SK-N-SH (cell line): ENCODE results near the gene MCCC1. TPM values are rescaled to one million over a fixed set of nuclear protein-coding genes. Genes with fewer than 3 reads are reported as not detected.

ENCODE experiments used
- CTCF ChIA-PET: fragments of 300-600, 350-600 bp; formaldehyde crosslinking; extraction: SDS; loops from one replicate; lab custom pipeline; 2021; lab: Yijun Ruan, JAX
- POLR2A ChIA-PET: fragments of 350-600 bp; sonication (Branson Sonifier 250); formaldehyde crosslinking; extraction: SDS; loops from one replicate; lab custom pipeline; 2020; ENCODE audit warnings: antibody characterized with exemption, inconsistent platforms; lab: Yijun Ruan, JAX
- DNase-seq: peaks from one replicate; pipeline ENCODE4 v3.0.0; 2012
- H2AFZ ChIP-seq: fragments of 200-600 bp; sonication (generic); 2 replicates; pipeline ENCODE4 v1.8.1; 2016; ENCODE audit warnings: antibody characterized with exemption, mild to moderate bottlenecking, low read depth
- H3F3A ChIP-seq: fragments of 200-600 bp; sonication (generic); replicated peaks from 2 replicates; pipeline ENCODE3; 2016; ENCODE audit warnings: antibody characterized with exemption, mild to moderate bottlenecking; ENCODE audit not compliant: insufficient read depth
- H3K27ac ChIP-seq, 2 experiments: fragments of 200-500 bp in 1 of 2; fragments of 200-600 bp in 1 of 2; sonication (Bioruptor generic) in 1 of 2; sonication (generic), shearing (Covaris generic) in 1 of 2; 2 replicates each; pipeline versions ENCODE4 v1.5.1 to v1.6.1; 2014 to 2016; ENCODE audit warnings: low read depth in 2 of 2, inconsistent platforms in 1 of 2, low read length in 1 of 2, mild to moderate bottlenecking in 1 of 2, mixed read lengths in 1 of 2
- H3K27me3 ChIP-seq: fragments of 200-600 bp; sonication (generic), shearing (Covaris generic); 2 replicates; pipeline ENCODE4 v1.6.1; 2016; ENCODE audit warnings: mixed run types; ENCODE audit not compliant: insufficient read depth
- H3K36me3 ChIP-seq, 2 experiments: fragments of 200-500 bp in 1 of 2; fragments of 200-600 bp in 1 of 2; sonication (Bioruptor generic) in 1 of 2; sonication (generic) in 1 of 2; replicated peaks in 1 of 2; 2 replicates each; pipeline versions ENCODE3 to v1.5.1; 2014 to 2016; ENCODE audit warnings: low read length in 1 of 2, mild to moderate bottlenecking in 1 of 2; ENCODE audit not compliant: insufficient read depth in 2 of 2, control insufficient read depth in 1 of 2
- H3K4me1 ChIP-seq, 2 experiments: fragments of 200-500 bp in 1 of 2; fragments of 200-600 bp in 1 of 2; sonication (Bioruptor generic) in 1 of 2; sonication (generic), shearing (Covaris generic) in 1 of 2; 2 replicates each; pipeline versions ENCODE4 v1.5.1 to v1.6.1; 2014 to 2016; ENCODE audit warnings: low read depth in 1 of 2, low read length in 1 of 2, mixed run types in 1 of 2; ENCODE audit not compliant: insufficient read depth in 2 of 2, control insufficient read depth in 1 of 2
- H3K4me2 ChIP-seq: fragments of 200-600 bp; sonication (generic), shearing (Covaris generic); 2 replicates; pipeline ENCODE4 v1.6.1; 2017; ENCODE audit warnings: mixed run types
- H3K4me3 ChIP-seq, 2 experiments: fragments of 200-500 bp in 1 of 2; fragments of 200-600 bp in 1 of 2; sonication (Bioruptor generic) in 1 of 2; sonication (generic), shearing (Covaris generic) in 1 of 2; 2 replicates each; pipeline versions ENCODE4 v1.5.1 to v1.8.1; 2014 to 2016; ENCODE audit warnings: low read depth in 2 of 2, inconsistent platforms in 1 of 2, low read length in 1 of 2, mild to moderate bottlenecking in 1 of 2, mixed read lengths in 1 of 2, moderate library complexity in 1 of 2
- H3K79me2 ChIP-seq: fragments of 200-600 bp; sonication (generic); 2 replicates; pipeline ENCODE4 v1.8.1; 2017; ENCODE audit warnings: mild to moderate bottlenecking; ENCODE audit not compliant: insufficient read depth
- H3K9ac ChIP-seq: fragments of 200-600 bp; sonication (generic); 2 replicates; pipeline ENCODE4 v1.6.1; 2017; ENCODE audit warnings: mixed run types
- H3K9me2 ChIP-seq: fragments of 200-600 bp; sonication (generic); 2 replicates; pipeline ENCODE4 v1.6.1; 2017; ENCODE audit warnings: mixed run types
- H3K9me3 ChIP-seq: fragments of 200-600 bp; sonication (generic); 2 replicates; pipeline ENCODE4 v1.6.1; 2017; ENCODE audit warnings: mixed run types, mild to moderate bottlenecking, moderate library complexity
- H4K20me1 ChIP-seq: fragments of 200-600 bp; sonication (generic); 2 replicates; pipeline ENCODE4 v1.6.1; 2017; ENCODE audit warnings: mild to moderate bottlenecking, mixed run types; ENCODE audit not compliant: insufficient read depth
- CHD2 ChIP-seq: fragments of 150-350 bp; IDR thresholded peaks from 2 replicates; pipeline ENCODE4 v1.6.1; 2018; ENCODE audit warnings: low read length; ENCODE audit not compliant: partially characterized antibody
- EP300 ChIP-seq, 2 experiments: IDR thresholded peaks; 2 replicates each; pipeline versions ENCODE4 v1.4.0 to v1.6.1; 2012; ENCODE audit warnings: borderline replicate concordance in 1 of 2, low read depth in 1 of 2, low read length in 1 of 2
- EZH2phosphoT487 ChIP-seq: fragments of 200-600 bp; sonication (generic); IDR thresholded peaks from 2 replicates; pipeline ENCODE4 v1.6.1; 2017; ENCODE audit warnings: low read depth, mixed run types, mild to moderate bottlenecking, antibody characterized with exemption, moderate library complexity, borderline replicate concordance
- FOSL2 ChIP-seq: IDR thresholded peaks from 2 replicates; pipeline ENCODE4 v1.4.0; 2012; ENCODE audit warnings: low read depth, mild to moderate bottlenecking, moderate library complexity, borderline replicate concordance
- FOXM1 ChIP-seq: IDR thresholded peaks from 2 replicates; pipeline ENCODE4 v1.4.0; 2012; ENCODE audit warnings: low read depth, mild to moderate bottlenecking
- MXI1 ChIP-seq: IDR thresholded peaks from 2 replicates; pipeline ENCODE4 v1.6.1; 2012; ENCODE audit warnings: mild to moderate bottlenecking, low read depth, low read length, improper control_type of control experiment
- NFIC ChIP-seq: IDR thresholded peaks from 2 replicates; pipeline ENCODE4 v1.4.0; 2012; ENCODE audit warnings: borderline replicate concordance
- RAD21 ChIP-seq: IDR thresholded peaks from 2 replicates; pipeline ENCODE4 v1.6.1; 2012; ENCODE audit warnings: mild to moderate bottlenecking, low read length
- RFX5 ChIP-seq: IDR thresholded peaks from 2 replicates; pipeline ENCODE4 v1.6.1; 2012; ENCODE audit warnings: mild to moderate bottlenecking, improper control_type of control experiment, low read length
- RXRA ChIP-seq: IDR thresholded peaks from 2 replicates; pipeline ENCODE4 v1.4.0; 2012; ENCODE audit warnings: low read depth, mild to moderate bottlenecking, borderline replicate concordance
- TAF1 ChIP-seq: IDR thresholded peaks from 2 replicates; pipeline ENCODE4 v1.6.1; 2012; ENCODE audit warnings: low read depth, mild to moderate bottlenecking, low read length, moderate library complexity, borderline replicate concordance
- YY1 ChIP-seq: IDR thresholded peaks from 2 replicates; pipeline ENCODE4 v1.4.0; 2012; ENCODE audit warnings: low read depth, mild to moderate bottlenecking
- WGBS: methylation state at CpG from one replicate; pipeline ENCODE4 v1.1.6; 2017; ENCODE audit warnings: low lambda C conversion rate; 5-methylcytosine and 5-hydroxymethylcytosine counted together
- polyA plus RNA-seq, 3 experiments: library from polyadenylated mRNA; depleted of rRNA; stranded (reverse); fragments of >200 nt; gene quantifications; 2 replicates each; pipeline ENCODE4 v1.2.3, GENCODE V29; 2012
- TF ChIP-seq, protein P1 (sequence below): IDR thresholded peaks from 2 replicates; pipeline ENCODE4 v1.6.1; 2012; ENCODE audit warnings: mild to moderate bottlenecking, low read depth, low read length, moderate library complexity
- TF ChIP-seq, protein P2 (sequence below): IDR thresholded peaks from 2 replicates; pipeline ENCODE4 v1.4.0; 2012; ENCODE audit warnings: low read depth, borderline replicate concordance
- TF ChIP-seq, protein P3 (sequence below): IDR thresholded peaks from 2 replicates; pipeline ENCODE4; 2012

Gene MCCC1
- polyA plus RNA-seq, 1 of the 3 experiments (the other 2 are of a cell fraction): 15.4 TPM

DNA sequence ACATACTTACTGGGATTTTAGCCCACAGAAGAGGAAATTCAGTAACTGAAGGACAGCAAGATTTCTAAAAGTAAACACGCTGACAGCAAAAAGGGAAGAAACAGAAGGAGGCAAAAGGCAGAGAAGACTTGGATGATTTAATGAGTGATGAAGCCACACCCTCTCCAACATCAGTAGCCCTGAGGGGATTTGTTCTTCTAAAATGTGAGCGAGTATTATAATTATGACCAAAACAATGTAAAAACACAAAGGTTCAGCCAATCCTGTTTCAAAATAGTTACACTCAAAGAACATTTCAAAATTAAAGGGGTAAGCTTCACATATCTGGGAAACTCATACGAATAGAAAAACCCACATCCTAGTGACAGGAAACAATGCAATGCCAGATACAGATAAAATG lies 25.0 kb downstream of the MCCC1 start:
- CTCF ChIA-PET: interaction anchor here (0.9 to 1.7 kb wide), 2 partner anchors 12 to 17 kb away, joined by 3 to 7 read pairs; no protein-coding TSS in a partner anchor
- H3K4me3 ChIP-seq: no peak overlapping the region
- no peaks in the 10 kb centered on the region for H4K20me1 ChIP-seq
- WGBS: 90% methylated on average over 3 of the region's 3 CpGs
- H3K36me3 ChIP-seq: peaks cover 16 to 42% of the 10 kb centered on the region in 2 experiments
- TF ChIP-seq MXI1: no peak
- TF ChIP-seq, all 33 proteins: peak for 0
- Histone ChIP-seq H3K27ac (no peak overlapping the region), H3K4me1 (no peaks in the 10 kb centered on the region), H3K9me2 (no peaks in the 10 kb centered on the region), H2AFZ (no peak overlapping the region), H3F3A (no peaks in the 10 kb centered on the region), H3K27me3 (no peaks in the 10 kb centered on the region), H3K9me3 (no peaks in the 10 kb centered on the region; the same call in 1 of the 2 replicates), H3K9ac (no peak overlapping the region), H3K79me2 (no peaks in the 10 kb centered on the region), H3K4me2 (no peak overlapping the region)
- no peak for DNase-seq
- POLR2A ChIA-PET: no interaction called here

- CTCF ChIA-PET: interaction anchor here (1.7 kb wide), 1 partner anchor 12 kb away, joined by 7 read pairs; no protein-coding TSS in a partner anchor
- no peaks in the 10 kb centered on the region for H3F3A ChIP-seq
- POLR2A ChIA-PET: no interaction called here
- no peaks in the 10 kb centered on the region for H3K9me2 ChIP-seq
- 81% methylated on average over 5 of the region's 5 CpGs for WGBS
- H4K20me1 ChIP-seq: no peaks in the 10 kb centered on the region
- H3K9ac ChIP-seq: no peak overlapping the region
- H3K4me3 ChIP-seq: no peak overlapping the region
- H3K27me3 ChIP-seq: no peaks in the 10 kb centered on the region
- H3K79me2 ChIP-seq: no peaks in the 10 kb centered on the region
- no peak for DNase-seq
- H3K36me3 ChIP-seq: peaks cover 20 to 43% of the 10 kb centered on the region in 2 experiments
- H3K27ac ChIP-seq: no peak overlapping the region
- H3K4me2 ChIP-seq: no peak overlapping the region
- H2AFZ ChIP-seq: no peak overlapping the region
- no peaks in the 10 kb centered on the region for H3K4me1 ChIP-seq
- no peak for TF ChIP-seq FOXM1
- no peak for TF ChIP-seq EP300 (IDR thresholded peaks at IDR 0.05; ENCODE audit: borderline replicate concordance in 1 of 2, low read depth in 1 of 2, low read length in 1 of 2)
- no peak for TF ChIP-seq MXI1
- no peak for TF ChIP-seq NFIC
- TF ChIP-seq RAD21: no peak
- no peak for TF ChIP-seq RFX5
- TF ChIP-seq, all 33 proteins: peak for 0
- no peaks in the 10 kb centered on the region; the same call in 1 of the 2 replicates for H3K9me3 ChIP-seq
Observed at GRCh38 chr3:183073839-183074238, 25.5 kb downstream of the MCCC1 start.

GRCh38 chr3:183070892-183071291 lies 28.4 kb downstream of the MCCC1 start:
- H3F3A ChIP-seq: no peaks in the 10 kb centered on the region
- no peaks in the 10 kb centered on the region for H3K79me2 ChIP-seq
- no peaks in the 10 kb centered on the region for H3K9me2 ChIP-seq
- no peaks in the 10 kb centered on the region for H3K27me3 ChIP-seq
- 92% methylated on average over 6 of the region's 6 CpGs for WGBS
- H3K9ac ChIP-seq: no peak overlapping the region
- no peak overlapping the region for H3K4me2 ChIP-seq
- DNase-seq: no peak
- H2AFZ ChIP-seq: no peak overlapping the region
- no peak overlapping the region for H3K4me3 ChIP-seq
- ChIA-PET CTCF (no interaction called here), POLR2A (no interaction called here)
- no peaks in the 10 kb centered on the region for H3K9me3 ChIP-seq
- no peaks in the 10 kb centered on the region for H3K4me1 ChIP-seq
- H4K20me1 ChIP-seq: no peaks in the 10 kb centered on the region
- no peak overlapping the region for H3K27ac ChIP-seq
- H3K36me3 ChIP-seq: peaks cover 36 to 46% of the 10 kb centered on the region in 2 experiments
- TF ChIP-seq, protein P1, sequence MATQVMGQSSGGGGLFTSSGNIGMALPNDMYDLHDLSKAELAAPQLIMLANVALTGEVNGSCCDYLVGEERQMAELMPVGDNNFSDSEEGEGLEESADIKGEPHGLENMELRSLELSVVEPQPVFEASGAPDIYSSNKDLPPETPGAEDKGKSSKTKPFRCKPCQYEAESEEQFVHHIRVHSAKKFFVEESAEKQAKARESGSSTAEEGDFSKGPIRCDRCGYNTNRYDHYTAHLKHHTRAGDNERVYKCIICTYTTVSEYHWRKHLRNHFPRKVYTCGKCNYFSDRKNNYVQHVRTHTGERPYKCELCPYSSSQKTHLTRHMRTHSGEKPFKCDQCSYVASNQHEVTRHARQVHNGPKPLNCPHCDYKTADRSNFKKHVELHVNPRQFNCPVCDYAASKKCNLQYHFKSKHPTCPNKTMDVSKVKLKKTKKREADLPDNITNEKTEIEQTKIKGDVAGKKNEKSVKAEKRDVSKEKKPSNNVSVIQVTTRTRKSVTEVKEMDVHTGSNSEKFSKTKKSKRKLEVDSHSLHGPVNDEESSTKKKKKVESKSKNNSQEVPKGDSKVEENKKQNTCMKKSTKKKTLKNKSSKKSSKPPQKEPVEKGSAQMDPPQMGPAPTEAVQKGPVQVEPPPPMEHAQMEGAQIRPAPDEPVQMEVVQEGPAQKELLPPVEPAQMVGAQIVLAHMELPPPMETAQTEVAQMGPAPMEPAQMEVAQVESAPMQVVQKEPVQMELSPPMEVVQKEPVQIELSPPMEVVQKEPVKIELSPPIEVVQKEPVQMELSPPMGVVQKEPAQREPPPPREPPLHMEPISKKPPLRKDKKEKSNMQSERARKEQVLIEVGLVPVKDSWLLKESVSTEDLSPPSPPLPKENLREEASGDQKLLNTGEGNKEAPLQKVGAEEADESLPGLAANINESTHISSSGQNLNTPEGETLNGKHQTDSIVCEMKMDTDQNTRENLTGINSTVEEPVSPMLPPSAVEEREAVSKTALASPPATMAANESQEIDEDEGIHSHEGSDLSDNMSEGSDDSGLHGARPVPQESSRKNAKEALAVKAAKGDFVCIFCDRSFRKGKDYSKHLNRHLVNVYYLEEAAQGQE: no peak
- TF ChIP-seq, protein P2, sequence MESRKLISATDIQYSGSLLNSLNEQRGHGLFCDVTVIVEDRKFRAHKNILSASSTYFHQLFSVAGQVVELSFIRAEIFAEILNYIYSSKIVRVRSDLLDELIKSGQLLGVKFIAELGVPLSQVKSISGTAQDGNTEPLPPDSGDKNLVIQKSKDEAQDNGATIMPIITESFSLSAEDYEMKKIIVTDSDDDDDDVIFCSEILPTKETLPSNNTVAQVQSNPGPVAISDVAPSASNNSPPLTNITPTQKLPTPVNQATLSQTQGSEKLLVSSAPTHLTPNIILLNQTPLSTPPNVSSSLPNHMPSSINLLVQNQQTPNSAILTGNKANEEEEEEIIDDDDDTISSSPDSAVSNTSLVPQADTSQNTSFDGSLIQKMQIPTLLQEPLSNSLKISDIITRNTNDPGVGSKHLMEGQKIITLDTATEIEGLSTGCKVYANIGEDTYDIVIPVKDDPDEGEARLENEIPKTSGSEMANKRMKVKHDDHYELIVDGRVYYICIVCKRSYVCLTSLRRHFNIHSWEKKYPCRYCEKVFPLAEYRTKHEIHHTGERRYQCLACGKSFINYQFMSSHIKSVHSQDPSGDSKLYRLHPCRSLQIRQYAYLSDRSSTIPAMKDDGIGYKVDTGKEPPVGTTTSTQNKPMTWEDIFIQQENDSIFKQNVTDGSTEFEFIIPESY: no peak
- TF ChIP-seq MXI1 (no peak), YY1 (no peak), CHD2 (no peak), FOSL2 (no peak), EP300 (IDR thresholded peaks at IDR 0.05; ENCODE audit: borderline replicate concordance in 1 of 2, low read depth in 1 of 2, low read length in 1 of 2) (no peak), EZH2phosphoT487 (no peak), FOXM1 (no peak), RXRA (no peak), TAF1 (no peak)
- TF ChIP-seq, protein P3, sequence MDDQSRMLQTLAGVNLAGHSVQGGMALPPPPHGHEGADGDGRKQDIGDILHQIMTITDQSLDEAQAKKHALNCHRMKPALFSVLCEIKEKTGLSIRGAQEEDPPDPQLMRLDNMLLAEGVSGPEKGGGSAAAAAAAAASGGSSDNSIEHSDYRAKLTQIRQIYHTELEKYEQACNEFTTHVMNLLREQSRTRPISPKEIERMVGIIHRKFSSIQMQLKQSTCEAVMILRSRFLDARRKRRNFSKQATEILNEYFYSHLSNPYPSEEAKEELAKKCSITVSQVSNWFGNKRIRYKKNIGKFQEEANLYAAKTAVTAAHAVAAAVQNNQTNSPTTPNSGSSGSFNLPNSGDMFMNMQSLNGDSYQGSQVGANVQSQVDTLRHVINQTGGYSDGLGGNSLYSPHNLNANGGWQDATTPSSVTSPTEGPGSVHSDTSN: no peak
